Raji (cell line): Measurements from ENCODE around the gene NMB.

Experiments
- POLR2A ChIP-seq: IDR thresholded peaks from 2 replicates; pipeline ENCODE4 v1.6.1; 2011; ENCODE audit warnings: low read depth, low read length, control low read depth; ENCODE audit not compliant: insufficient read depth

The NMB gene

GRCh38 chr15:84634228-84634837 lies 23.7 kb downstream of the NMB start:
- TF ChIP-seq POLR2A: no peak

- TF ChIP-seq POLR2A: no peak
Observed at GRCh38 chr15:84633311-84634227, 24.4 kb downstream of the NMB start.

- TF ChIP-seq POLR2A: no peak
Observed at GRCh38 chr15:84631706-84632272, 26.2 kb downstream of the NMB start.

GRCh38 chr15:84629033-84629432 lies 29.0 kb downstream of the NMB start:
- TF ChIP-seq POLR2A: no peak

GRCh38 chr15:84625123-84625522 lies 32.9 kb downstream of the NMB start:
- no peak for TF ChIP-seq POLR2A

- TF ChIP-seq POLR2A: no peak
Observed at GRCh38 chr15:84624359-84624758, 33.6 kb downstream of the NMB start.

- no peak for TF ChIP-seq POLR2A
Observed at GRCh38 chr15:84621358-84621979, 36.5 kb downstream of the NMB start.

GRCh38 chr15:84620626-84621025 lies 37.4 kb downstream of the NMB start:
- no peak for TF ChIP-seq POLR2A

GRCh38 chr15:84616235-84616634 lies 41.8 kb downstream of the NMB start:
- no peak for TF ChIP-seq POLR2A

- TF ChIP-seq POLR2A: no peak
Observed at GRCh38 chr15:84611631-84612030, 46.4 kb downstream of the NMB start.

GRCh38 chr15:84609818-84610525 lies 48.0 kb downstream of the NMB start:
- TF ChIP-seq POLR2A: no peak

GRCh38 chr15:84608707-84609284 lies 49.2 kb downstream of the NMB start:
- no peak for TF ChIP-seq POLR2A

- no peak for TF ChIP-seq POLR2A
Observed at GRCh38 chr15:84606653-84607120, 51.3 kb downstream of the NMB start.

GRCh38 chr15:84605554-84605882 lies 52.5 kb downstream of the NMB start:
- TF ChIP-seq POLR2A: no peak
